ENCODE results near the gene ADPRM. TPM values are rescaled to one million over a fixed set of nuclear protein-coding genes. Genes with fewer than 3 reads are reported as not detected.
A peak's percentile ranks its signal among the peaks of the same experiment; 100 is the strongest.

ADPRM gene
- total RNA-seq, 2 donors from 2014 or later: 10.0 to 11.5 TPM

DNA sequence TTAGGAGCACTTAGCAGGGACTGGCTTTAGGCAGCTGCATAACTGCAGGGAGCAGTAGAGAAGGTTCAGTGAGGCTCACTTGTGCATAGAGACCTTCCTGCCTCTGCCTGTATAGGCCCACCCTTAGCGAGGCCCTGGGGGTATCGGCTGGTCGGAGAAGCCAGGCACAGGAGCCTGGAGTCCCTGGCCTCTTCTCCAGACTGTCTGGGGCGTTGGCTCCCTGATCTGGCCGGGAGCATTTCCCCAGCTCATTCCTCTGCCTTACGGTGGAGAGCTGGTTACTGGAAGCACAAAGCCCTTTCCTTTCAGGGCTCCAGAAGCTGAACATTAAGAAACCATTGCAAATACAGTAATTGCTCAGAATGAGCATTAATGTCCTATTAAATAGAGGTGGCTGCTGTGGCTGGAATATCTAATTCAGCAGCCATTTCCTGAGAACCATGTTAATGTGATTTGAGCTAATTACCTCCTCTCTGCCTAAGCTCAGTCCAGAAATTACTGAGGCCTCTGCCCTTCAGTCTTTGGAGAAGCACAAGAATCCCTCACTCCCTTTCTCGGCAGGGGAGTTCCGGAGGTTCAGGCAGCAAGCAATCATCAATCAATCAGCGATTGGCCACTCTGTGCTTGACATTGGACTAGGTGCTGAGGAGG lies 51.3 kb downstream of the ADPRM start:
- ATAC-seq (no peak), DNase-seq (ENCODE audit: low spot score in 2 of 2) (no peak)
- Mint-ChIP-seq H3K9me3 (no peaks in the 10 kb centered on the region), H3K36me3 (no peaks in the 10 kb centered on the region), H3K27ac (no peak overlapping the region)

GRCh38 chr17:10750210-10750609 lies 52.8 kb downstream of the ADPRM start:
- no peak for DNase-seq (ENCODE audit: low spot score in 2 of 2)
- H3K36me3 Mint-ChIP-seq: no peaks in the 10 kb centered on the region
- H3K9me3 Mint-ChIP-seq: no peaks in the 10 kb centered on the region
- H3K27ac Mint-ChIP-seq: no peak overlapping the region
- no peak for ATAC-seq

DNA sequence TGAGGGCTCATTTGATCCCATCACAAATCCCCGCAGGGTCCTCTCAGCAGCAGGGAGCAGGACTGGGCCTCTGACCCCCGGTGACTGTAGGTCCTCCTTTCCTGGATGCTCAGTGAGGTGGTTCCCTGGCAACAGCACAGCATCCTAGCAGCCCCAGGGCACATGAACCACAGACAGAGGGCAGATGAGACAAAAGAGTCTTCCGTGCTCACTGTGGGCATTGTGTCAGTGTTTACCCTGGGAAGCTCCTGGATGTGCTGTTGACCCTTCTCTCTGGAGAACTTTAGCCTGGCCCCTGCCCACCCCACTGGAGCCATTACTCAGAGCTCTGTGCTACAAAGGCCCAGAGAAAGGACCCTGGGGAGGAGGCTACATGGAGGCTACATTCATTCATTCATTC lies 54.2 kb downstream of the ADPRM start:
- Mint-ChIP-seq H3K27ac (no peak overlapping the region), H3K36me3 (no peaks in the 10 kb centered on the region), H3K9me3 (no peaks in the 10 kb centered on the region)
- DNase-seq (ENCODE audit: low spot score in 2 of 2): no peak
- ATAC-seq: no peak

DNA sequence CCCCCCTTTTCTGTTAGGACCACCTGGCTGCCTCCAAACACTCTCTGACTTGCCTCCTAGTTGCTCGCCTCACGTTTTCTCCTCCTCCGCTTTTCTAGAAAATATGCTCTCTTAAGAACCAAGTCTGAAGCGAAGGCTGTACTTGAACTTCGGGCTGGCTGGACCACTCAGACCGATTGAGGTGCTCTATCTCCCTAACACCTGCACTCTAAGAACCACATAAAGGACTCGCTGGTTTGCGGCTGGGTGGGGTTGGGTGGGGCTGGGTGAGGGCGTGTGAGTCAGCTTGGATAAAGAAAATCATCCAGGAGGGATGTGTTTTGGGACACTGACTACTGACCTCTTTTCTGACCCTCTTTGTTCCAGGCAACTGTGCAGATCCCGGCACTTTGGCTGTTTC lies 55.3 kb downstream of the ADPRM start:
- Mint-ChIP-seq H3K27ac (no peak overlapping the region), H3K9me3 (no peaks in the 10 kb centered on the region), H3K36me3 (no peaks in the 10 kb centered on the region)
- ATAC-seq (no peak), DNase-seq (ENCODE audit: low spot score in 2 of 2) (no peak)

DNA sequence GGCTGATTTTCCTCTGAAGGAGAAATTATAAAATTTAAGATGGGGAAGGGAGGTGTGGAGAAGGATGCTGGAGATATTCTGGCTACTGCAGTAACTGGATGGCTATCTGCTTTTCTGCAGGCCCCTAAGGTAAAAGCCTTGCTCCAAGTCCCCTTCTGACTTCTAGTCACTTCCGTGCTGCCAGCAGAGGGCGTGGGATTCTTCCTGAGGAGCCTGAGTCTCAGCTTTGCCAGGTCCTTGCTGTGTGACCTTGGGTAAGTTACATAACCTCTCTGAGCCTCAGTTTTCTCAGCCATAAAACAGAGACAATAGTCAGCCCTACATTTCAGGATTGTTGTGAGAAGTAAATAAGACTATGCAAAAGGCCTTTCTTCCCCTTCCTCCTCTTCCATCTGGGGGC lies 56.7 kb downstream of the ADPRM start:
- ATAC-seq (no peak), DNase-seq (ENCODE audit: low spot score in 2 of 2) (peak in 1 of 2 donors; percentile 13)
- no peaks in the 10 kb centered on the region for H3K36me3 Mint-ChIP-seq

GRCh38 chr17:10754861-10755591 lies 57.6 kb downstream of the ADPRM start:
- Mint-ChIP-seq H3K27ac (peak overlapping the region in 1 of 2 donors; percentile 50), H3K36me3 (no peaks in the 10 kb centered on the region), H3K9me3 (no peaks in the 10 kb centered on the region)
- ATAC-seq (no peak), DNase-seq (ENCODE audit: low spot score in 2 of 2) (no peak)

More for the DNA sequence above, 56.7 kb downstream of the ADPRM start:
- Mint-ChIP-seq H3K9me3 (no peaks in the 10 kb centered on the region), H3K27ac (no peak overlapping the region)

- Mint-ChIP-seq H3K27ac (peak overlapping the region; percentile 50 to 67), H3K9me3 (no peaks in the 10 kb centered on the region), H3K36me3 (no peaks in the 10 kb centered on the region)
- DNase-seq (ENCODE audit: low spot score in 2 of 2) (no peak), ATAC-seq (no peak)
These were observed 58.3 kb downstream of the ADPRM start for GRCh38 chr17:10755592-10756127.

DNA sequence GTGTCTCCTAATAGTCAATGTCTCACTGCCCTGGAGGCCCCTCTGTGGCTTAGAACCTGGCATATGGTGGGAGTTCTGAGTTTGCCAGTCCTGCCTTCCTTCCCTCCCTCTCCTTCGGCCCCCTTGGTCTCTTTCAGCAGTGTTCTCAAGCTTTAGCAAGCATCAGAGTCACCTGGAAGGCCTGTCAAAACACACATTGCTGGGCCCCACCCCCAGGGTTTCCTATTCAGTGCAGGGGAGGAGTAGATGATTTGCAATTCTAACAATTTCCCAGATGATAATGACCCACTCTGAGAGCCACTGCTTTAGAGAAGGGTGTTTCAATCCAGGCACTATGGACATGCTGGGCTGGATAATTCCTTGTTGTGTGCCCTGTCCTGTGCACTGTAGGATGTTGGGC lies 58.8 kb downstream of the ADPRM start:
- H3K27ac Mint-ChIP-seq: no peak overlapping the region
- H3K36me3 Mint-ChIP-seq: no peaks in the 10 kb centered on the region
- ATAC-seq (no peak), DNase-seq (ENCODE audit: low spot score in 2 of 2) (no peak)
- no peaks in the 10 kb centered on the region for H3K9me3 Mint-ChIP-seq

DNA sequence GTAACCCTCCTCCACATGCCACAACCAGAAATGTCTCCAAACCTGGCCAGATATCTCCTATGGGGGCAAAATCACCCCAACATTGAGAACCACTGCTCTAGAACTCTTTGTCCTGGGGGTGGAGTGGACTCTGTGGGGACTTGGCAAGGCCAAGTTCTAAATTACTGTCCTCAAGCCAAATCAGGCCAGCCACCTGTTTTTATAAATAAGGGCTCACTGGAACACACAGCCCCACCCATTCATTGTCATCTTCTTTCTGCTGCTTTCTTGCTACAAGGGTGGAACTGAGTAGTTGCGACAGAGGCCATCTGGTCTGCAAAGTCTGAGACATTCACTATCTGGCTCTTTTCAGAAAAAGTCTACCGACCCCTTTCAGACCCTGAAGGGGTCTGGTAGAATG lies 59.2 kb downstream of the ADPRM start:
- no peaks in the 10 kb centered on the region for H3K9me3 Mint-ChIP-seq
- no peak for DNase-seq (ENCODE audit: low spot score in 2 of 2)
- ATAC-seq: no peak
- no peaks in the 10 kb centered on the region for H3K36me3 Mint-ChIP-seq
- H3K27ac Mint-ChIP-seq: peak overlapping the region in 1 of 2 donors; percentile 29

DNA sequence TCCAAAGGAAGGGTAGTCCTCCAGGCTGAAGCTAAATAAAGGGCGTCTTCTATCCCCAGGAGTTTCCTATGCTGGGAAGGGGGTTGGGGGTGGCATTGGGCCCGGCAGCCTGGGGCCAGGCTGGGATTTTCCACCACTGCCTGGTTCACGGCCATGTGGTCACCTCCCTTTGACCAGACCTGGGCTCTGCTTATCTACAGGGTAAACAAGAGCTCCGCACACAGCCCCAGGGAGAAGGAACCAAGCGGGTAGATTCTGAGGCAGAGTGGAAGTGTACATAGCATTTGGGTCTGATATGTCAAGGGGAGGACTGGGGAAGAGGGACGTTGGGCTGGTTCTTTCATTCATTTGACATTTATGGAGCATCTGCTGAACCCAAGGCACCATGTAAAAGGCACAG lies 59.7 kb downstream of the ADPRM start:
- no peaks in the 10 kb centered on the region for H3K36me3 Mint-ChIP-seq
- peak overlapping the region in 1 of 2 donors; percentile 29 for H3K27ac Mint-ChIP-seq
- DNase-seq (ENCODE audit: low spot score in 2 of 2) (no peak), ATAC-seq (no peak)
- H3K9me3 Mint-ChIP-seq: no peaks in the 10 kb centered on the region

DNA sequence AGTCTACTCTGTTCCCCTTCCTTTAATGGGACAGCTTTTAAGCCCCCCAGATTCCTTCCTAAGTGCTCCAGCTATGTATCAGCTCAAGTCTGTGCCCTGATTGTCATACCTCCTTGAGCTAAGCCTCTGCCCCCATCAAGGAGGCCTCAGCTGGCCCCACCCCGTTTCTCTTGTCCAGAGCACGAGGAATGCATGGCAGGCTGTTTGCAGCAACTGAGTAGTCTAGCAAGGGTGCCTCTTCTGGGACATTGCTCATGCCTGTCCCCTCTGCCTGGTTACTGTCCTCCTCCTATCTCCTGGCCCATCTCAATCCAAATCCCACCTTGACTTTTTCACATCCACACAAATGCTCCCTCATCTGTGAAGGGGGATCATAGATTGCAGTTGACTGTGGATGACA lies 60.3 kb downstream of the ADPRM start:
- DNase-seq (ENCODE audit: low spot score in 2 of 2): no peak
- Mint-ChIP-seq H3K27ac (no peak overlapping the region), H3K36me3 (no peaks in the 10 kb centered on the region), H3K9me3 (no peaks in the 10 kb centered on the region)
- no peak for ATAC-seq

DNA sequence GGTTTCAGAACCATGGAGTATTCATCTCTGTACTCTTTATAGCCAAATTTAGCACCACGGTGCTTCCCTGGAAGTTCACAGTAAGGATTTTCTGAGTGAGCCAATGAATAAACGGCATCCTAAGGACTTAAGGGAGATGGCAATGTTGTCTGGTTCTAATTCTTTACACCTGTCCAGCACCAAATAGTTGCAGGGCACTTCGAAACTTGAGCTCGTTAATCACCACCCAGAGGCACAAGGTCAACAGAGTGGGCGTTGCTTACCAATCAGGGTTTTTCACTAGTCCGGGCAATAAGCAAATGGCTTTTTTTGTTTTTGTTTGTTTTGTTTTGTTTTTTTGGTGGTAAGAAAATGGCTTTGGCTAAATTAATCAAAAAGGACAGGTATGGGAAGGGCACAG lies 60.7 kb downstream of the ADPRM start:
- no peaks in the 10 kb centered on the region for H3K36me3 Mint-ChIP-seq
- ATAC-seq (no peak), DNase-seq (ENCODE audit: low spot score in 2 of 2) (no peak)
- no peaks in the 10 kb centered on the region for H3K9me3 Mint-ChIP-seq
- H3K27ac Mint-ChIP-seq: no peak overlapping the region

Other genes starting within 250 kb of the ADPRM start
- not detected for gene MYH4, start 228.0 kb upstream of the ADPRM start, total RNA-seq
- not detected for gene MYH1, start 179.1 kb upstream of the ADPRM start, total RNA-seq
- not detected for gene MYH2, start 147.9 kb upstream of the ADPRM start, total RNA-seq
- gene MYH3, start 40.3 kb upstream of the ADPRM start, total RNA-seq: 1 to 10 TPM; 2.0 to 5.1 TPM
- 10 to 100 TPM; 28.1 to 36.3 TPM for gene SCO1, start 61 bp upstream of the ADPRM start, total RNA-seq
- gene TMEM220, start 32.4 kb downstream of the ADPRM start, total RNA-seq: 1 to 10 TPM in 1 of 2 donors, under 1 TPM in 1; 0.09 to 1.7 TPM
- not detected for gene TMEM238L, start 106.5 kb downstream of the ADPRM start, total RNA-seq
- not detected for gene PIRT, start 140.5 kb downstream of the ADPRM start, total RNA-seq

Data from activated naive CD4-positive, alpha-beta T cell treated with anti-CD3 and anti-CD28 coated beads, Interleukin-2, amount 50 U/mL, for 72 hours (primary cell).